GM23338 (cell line): ENCODE measurements around the gene ADAMTSL2. TPM values are rescaled to one million over a fixed set of nuclear protein-coding genes. Genes with fewer than 3 reads are reported as not detected.

Source experiments
- ATAC-seq: fragments of 200-7000 bp; cut with Tn5 transposase; 3 replicates; pipeline ENCODE4 v1.9.1; 2020
- DNase-seq: peaks from one replicate; pipeline ENCODE4 v3.0.0-alpha.2; 2015; ENCODE audit warnings: low spot score
- H2AFZ ChIP-seq: fragments of 200-600 bp; sonication (generic); 2 replicates; pipeline ENCODE4 v1.8.0; 2016; ENCODE audit warnings: antibody characterized with exemption, mild to moderate bottlenecking, moderate library complexity
- H3F3A ChIP-seq: fragments of 200-600 bp; sonication (generic); replicated peaks from 2 replicates; pipeline ENCODE4 v1.8.0; 2017; ENCODE audit warnings: antibody characterized with exemption, mixed run types, low read depth
- H3K27ac ChIP-seq: fragments of 200-600 bp; sonication (generic); 2 replicates; pipeline ENCODE4 v1.6.1; 2016; ENCODE audit warnings: low read depth
- H3K27me3 ChIP-seq: fragments of 200-600 bp; sonication (generic); 2 replicates; pipeline ENCODE4 v1.8.0; 2016; ENCODE audit warnings: mild to moderate bottlenecking, mixed run types, moderate library complexity; ENCODE audit not compliant: insufficient read depth
- H3K36me3 ChIP-seq: fragments of 200-600 bp; sonication (generic); 2 replicates; pipeline ENCODE4 v1.8.0; 2016; ENCODE audit warnings: mild to moderate bottlenecking; ENCODE audit not compliant: insufficient read depth
- H3K4me1 ChIP-seq: fragments of 200-600 bp; sonication (generic); 2 replicates; pipeline ENCODE4 v1.8.0; 2016; ENCODE audit warnings: mild to moderate bottlenecking, moderate library complexity; ENCODE audit not compliant: insufficient read depth
- H3K4me2 ChIP-seq: fragments of 200-600 bp; sonication (generic); 2 replicates; pipeline ENCODE4 v1.7.1; 2017; ENCODE audit warnings: mixed run types
- H3K4me3 ChIP-seq: fragments of 200-600 bp; sonication (generic); 2 replicates; pipeline ENCODE4 v1.6.1; 2016; ENCODE audit warnings: mixed run types
- H3K79me2 ChIP-seq: fragments of 200-600 bp; sonication (generic); replicated peaks from 2 replicates; pipeline ENCODE4 v1.8.0; 2017; ENCODE audit warnings: mild to moderate bottlenecking; ENCODE audit not compliant: insufficient read depth
- H3K9me2 ChIP-seq: fragments of 200-600 bp; sonication (generic); 2 replicates; pipeline ENCODE4 v1.8.0; 2017; ENCODE audit not compliant: insufficient read depth
- H4K20me1 ChIP-seq: fragments of 200-600 bp; sonication (generic); replicated peaks from 2 replicates; pipeline ENCODE4 v1.8.0; 2017; ENCODE audit warnings: mild to moderate bottlenecking; ENCODE audit not compliant: insufficient read depth
- H3K27ac Mint-ChIP-seq: 2 replicates; pipeline ENCODE4 v1.8.0; 2020; ENCODE audit warnings: inconsistent platforms, mild to moderate bottlenecking, moderate library complexity, mixed read lengths
- H3K27me3 Mint-ChIP-seq: 3 replicates; pipeline ENCODE4 v1.8.0; 2022; ENCODE audit warnings: low read depth, mild to moderate bottlenecking, moderate library complexity, mixed read lengths, inconsistent platforms; ENCODE audit not compliant: insufficient read depth, poor library complexity
- H3K36me3 Mint-ChIP-seq: 3 replicates; pipeline ENCODE4 v1.8.0; 2021; ENCODE audit warnings: low read depth, mild to moderate bottlenecking, inconsistent platforms, moderate library complexity, mixed read lengths
- H3K4me1 Mint-ChIP-seq: 3 replicates; pipeline ENCODE4 v1.8.0; 2020; ENCODE audit warnings: mild to moderate bottlenecking, inconsistent platforms, mixed read lengths
- H3K4me3 Mint-ChIP-seq: 3 replicates; pipeline ENCODE4 v1.8.0; 2021; ENCODE audit warnings: moderate library complexity, mild to moderate bottlenecking, inconsistent platforms, mixed read lengths
- H3K9me3 Mint-ChIP-seq: 3 replicates; pipeline ENCODE4 v1.8.0; 2020; ENCODE audit warnings: moderate library complexity, mild to moderate bottlenecking, inconsistent platforms, mixed read lengths
- CREB1 ChIP-seq: fragments of 250-450 bp; sonication (Bioruptor Pico); IDR thresholded peaks from 2 replicates; pipeline ENCODE4 v1.5.0; 2020; ENCODE audit warnings: low read depth, mild to moderate bottlenecking, moderate library complexity
- CTCF ChIP-seq, 2 experiments: fragments of 200-600 bp in 1 of 2; sonication (generic) in 1 of 2; conservative IDR thresholded peaks; 2 replicates each; pipeline versions ENCODE4 v1.5.1 to v1.6.1; 2016 to 2017; ENCODE audit warnings: antibody characterized with exemption in 2 of 2, low read depth in 2 of 2, mild to moderate bottlenecking in 2 of 2, moderate library complexity in 1 of 2
- ETS1 ChIP-seq: IDR thresholded peaks from 2 replicates; pipeline ENCODE4 v1.6.1; 2016; ENCODE audit warnings: antibody characterized with exemption
- EZH2 ChIP-seq: fragments of 200-600 bp; sonication (generic); IDR thresholded peaks from one replicate; pipeline ENCODE4 v1.8.0; 2017; ENCODE audit warnings: antibody characterized with exemption, mild to moderate bottlenecking, low read depth; ENCODE audit not compliant: unreplicated experiment
- JUNB ChIP-seq: IDR thresholded peaks from one replicate; pipeline ENCODE4 v1.6.1; 2016; ENCODE audit warnings: antibody characterized with exemption; ENCODE audit not compliant: unreplicated experiment
- REST ChIP-seq: IDR thresholded peaks from one replicate; pipeline ENCODE4 v1.6.1; 2018; ENCODE audit warnings: antibody characterized with exemption; ENCODE audit not compliant: unreplicated experiment
- STAT1 ChIP-seq: IDR thresholded peaks from one replicate; pipeline ENCODE4 v1.6.1; 2016; ENCODE audit warnings: antibody characterized with exemption; ENCODE audit not compliant: unreplicated experiment
- ZNF114 ChIP-seq: fragments of 250-450 bp; sonication (Bioruptor Pico); IDR thresholded peaks from 2 replicates; pipeline ENCODE4 v1.5.0; 2020; ENCODE audit warnings: mild to moderate bottlenecking, moderate library complexity
- ZNF331 ChIP-seq: fragments of 250-450 bp; sonication (Bioruptor Pico); IDR thresholded peaks from 2 replicates; pipeline ENCODE4 v1.5.0; 2020; ENCODE audit warnings: low read depth, mild to moderate bottlenecking, moderate library complexity
- polyA plus RNA-seq: library from polyadenylated mRNA; unstranded; fragments of >200 nt; fragmentation: Nextera tagmentation; extraction: Ambion mirVana; gene quantifications from 2 replicates; pipeline ENCODE4 v1.2.1, GENCODE V29; 2016
- total RNA-seq: library from RNA; depleted of rRNA; stranded (reverse); fragments of >200 nt; shearing (Covaris generic); gene quantifications from 2 replicates; pipeline ENCODE4 v1.2.3, GENCODE V29; 2014
- TF ChIP-seq, protein P1 (sequence below): fragments of 250-450 bp; sonication (Bioruptor Pico); IDR thresholded peaks from 2 replicates; pipeline ENCODE4 v1.5.0; 2020; ENCODE audit warnings: mild to moderate bottlenecking, moderate library complexity

Gene ADAMTSL2
- total and polyA plus RNA-seq, 2 experiments from 2014 or later: 0.15 to 0.66 TPM

- no peak overlapping the region for H2AFZ ChIP-seq
- H3K9me3 Mint-ChIP-seq: no peaks in the 10 kb centered on the region
- H3K9me2 ChIP-seq: no peaks in the 10 kb centered on the region
- no peak for DNase-seq
- no peak overlapping the region for H3K27ac ChIP-seq
- no peaks in the 10 kb centered on the region for H3K36me3 Mint-ChIP-seq
- H3K4me1 ChIP-seq: no peaks in the 10 kb centered on the region
- H3K4me3 Mint-ChIP-seq: no peak overlapping the region
- no peaks in the 10 kb centered on the region for H3K79me2 ChIP-seq
- H3K27me3 Mint-ChIP-seq: peaks cover 5% of the 10 kb centered on the region
- no peak overlapping the region for H3K4me3 ChIP-seq
- H3K4me2 ChIP-seq: no peak overlapping the region
- no peak overlapping the region for H3K27ac Mint-ChIP-seq
- TF ChIP-seq ETS1: no peak
- no peak for TF ChIP-seq ZNF114
- no peak for TF ChIP-seq ZNF331 (CRISPR knock-in tag)
- TF ChIP-seq JUNB: no peak
- no peak for TF ChIP-seq EZH2
- TF ChIP-seq REST: no peak
- TF ChIP-seq, protein P1, sequence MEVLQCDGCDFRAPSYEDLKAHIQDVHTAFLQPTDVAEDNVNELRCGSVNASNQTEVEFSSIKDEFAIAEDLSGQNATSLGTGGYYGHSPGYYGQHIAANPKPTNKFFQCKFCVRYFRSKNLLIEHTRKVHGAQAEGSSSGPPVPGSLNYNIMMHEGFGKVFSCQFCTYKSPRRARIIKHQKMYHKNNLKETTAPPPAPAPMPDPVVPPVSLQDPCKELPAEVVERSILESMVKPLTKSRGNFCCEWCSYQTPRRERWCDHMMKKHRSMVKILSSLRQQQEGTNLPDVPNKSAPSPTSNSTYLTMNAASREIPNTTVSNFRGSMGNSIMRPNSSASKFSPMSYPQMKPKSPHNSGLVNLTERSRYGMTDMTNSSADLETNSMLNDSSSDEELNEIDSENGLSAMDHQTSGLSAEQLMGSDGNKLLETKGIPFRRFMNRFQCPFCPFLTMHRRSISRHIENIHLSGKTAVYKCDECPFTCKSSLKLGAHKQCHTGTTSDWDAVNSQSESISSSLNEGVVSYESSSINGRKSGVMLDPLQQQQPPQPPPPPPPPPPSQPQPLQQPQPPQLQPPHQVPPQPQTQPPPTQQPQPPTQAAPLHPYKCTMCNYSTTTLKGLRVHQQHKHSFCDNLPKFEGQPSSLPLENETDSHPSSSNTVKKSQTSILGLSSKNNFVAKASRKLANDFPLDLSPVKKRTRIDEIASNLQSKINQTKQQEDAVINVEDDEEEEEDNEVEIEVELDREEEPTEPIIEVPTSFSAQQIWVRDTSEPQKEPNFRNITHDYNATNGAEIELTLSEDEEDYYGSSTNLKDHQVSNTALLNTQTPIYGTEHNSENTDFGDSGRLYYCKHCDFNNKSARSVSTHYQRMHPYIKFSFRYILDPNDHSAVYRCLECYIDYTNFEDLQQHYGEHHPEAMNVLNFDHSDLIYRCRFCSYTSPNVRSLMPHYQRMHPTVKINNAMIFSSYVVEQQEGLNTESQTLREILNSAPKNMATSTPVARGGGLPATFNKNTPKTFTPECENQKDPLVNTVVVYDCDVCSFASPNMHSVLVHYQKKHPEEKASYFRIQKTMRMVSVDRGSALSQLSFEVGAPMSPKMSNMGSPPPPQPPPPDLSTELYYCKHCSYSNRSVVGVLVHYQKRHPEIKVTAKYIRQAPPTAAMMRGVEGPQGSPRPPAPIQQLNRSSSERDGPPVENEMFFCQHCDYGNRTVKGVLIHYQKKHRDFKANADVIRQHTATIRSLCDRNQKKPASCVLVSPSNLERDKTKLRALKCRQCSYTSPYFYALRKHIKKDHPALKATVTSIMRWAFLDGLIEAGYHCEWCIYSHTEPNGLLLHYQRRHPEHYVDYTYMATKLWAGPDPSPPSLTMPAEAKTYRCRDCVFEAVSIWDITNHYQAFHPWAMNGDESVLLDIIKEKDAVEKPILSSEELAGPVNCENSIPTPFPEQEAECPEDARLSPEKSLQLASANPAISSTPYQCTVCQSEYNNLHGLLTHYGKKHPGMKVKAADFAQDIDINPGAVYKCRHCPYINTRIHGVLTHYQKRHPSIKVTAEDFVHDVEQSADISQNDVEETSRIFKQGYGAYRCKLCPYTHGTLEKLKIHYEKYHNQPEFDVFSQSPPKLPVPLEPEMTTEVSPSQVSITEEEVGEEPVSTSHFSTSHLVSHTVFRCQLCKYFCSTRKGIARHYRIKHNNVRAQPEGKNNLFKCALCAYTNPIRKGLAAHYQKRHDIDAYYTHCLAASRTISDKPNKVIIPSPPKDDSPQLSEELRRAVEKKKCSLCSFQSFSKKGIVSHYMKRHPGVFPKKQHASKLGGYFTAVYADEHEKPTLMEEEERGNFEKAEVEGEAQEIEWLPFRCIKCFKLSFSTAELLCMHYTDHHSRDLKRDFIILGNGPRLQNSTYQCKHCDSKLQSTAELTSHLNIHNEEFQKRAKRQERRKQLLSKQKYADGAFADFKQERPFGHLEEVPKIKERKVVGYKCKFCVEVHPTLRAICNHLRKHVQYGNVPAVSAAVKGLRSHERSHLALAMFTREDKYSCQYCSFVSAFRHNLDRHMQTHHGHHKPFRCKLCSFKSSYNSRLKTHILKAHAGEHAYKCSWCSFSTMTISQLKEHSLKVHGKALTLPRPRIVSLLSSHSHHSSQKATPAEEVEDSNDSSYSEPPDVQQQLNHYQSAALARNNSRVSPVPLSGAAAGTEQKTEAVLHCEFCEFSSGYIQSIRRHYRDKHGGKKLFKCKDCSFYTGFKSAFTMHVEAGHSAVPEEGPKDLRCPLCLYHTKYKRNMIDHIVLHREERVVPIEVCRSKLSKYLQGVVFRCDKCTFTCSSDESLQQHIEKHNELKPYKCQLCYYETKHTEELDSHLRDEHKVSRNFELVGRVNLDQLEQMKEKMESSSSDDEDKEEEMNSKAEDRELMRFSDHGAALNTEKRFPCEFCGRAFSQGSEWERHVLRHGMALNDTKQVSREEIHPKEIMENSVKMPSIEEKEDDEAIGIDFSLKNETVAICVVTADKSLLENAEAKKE (CRISPR knock-in tag): no peak
- TF ChIP-seq CREB1 (CRISPR knock-in tag): no peak
- no peak for TF ChIP-seq CTCF (conservative IDR thresholded peaks at IDR 0.05; ENCODE audit: low read depth in 2 of 2)
- TF ChIP-seq STAT1: no peak
- H3K27me3 ChIP-seq: no peaks in the 10 kb centered on the region
- no peaks in the 10 kb centered on the region for H3K36me3 ChIP-seq
- H4K20me1 ChIP-seq: no peaks in the 10 kb centered on the region
- no peaks in the 10 kb centered on the region for H3F3A ChIP-seq
- peaks cover 12% of the 10 kb centered on the region; the same call in 2 of the 3 replicates for H3K4me1 Mint-ChIP-seq
- ATAC-seq: no peak
Observed at GRCh38 chr9:133616643-133617405, 82.3 kb downstream of the ADAMTSL2 start.
